Small intestine (tissue), 16 donors: ENCODE measurements around the gene TRAF3. TPM values are rescaled to one million over a fixed set of nuclear protein-coding genes. Genes with fewer than 3 reads are reported as not detected.
A peak's percentile ranks its signal among the peaks of the same experiment; 100 is the strongest.

Experiments used
- DNase-seq, 2 donors: peaks; one replicate each; pipeline versions ENCODE4 v3.0.0 to v3.0.0-alpha.2; 2013
- FAIRE-seq: peaks from 2 replicates; lab custom pipeline; 2012; peaks lifted over from hg19 to GRCh38; lab: Jason Lieb, UNC
- H3K27ac ChIP-seq, 3 donors: one replicate each; pipeline ENCODE4 v1.5.1; 2013; ENCODE audit warnings: low read length in 2 of 3, mild to moderate bottlenecking in 2 of 3, control low read depth in 1 of 3, inconsistent platforms in 1 of 3, low read depth in 1 of 3, moderate library complexity in 1 of 3
- H3K27me3 ChIP-seq, 3 donors: one replicate each; pipeline ENCODE4 v1.6.1; 2013; ENCODE audit warnings: low read length in 3 of 3, inconsistent platforms in 1 of 3; ENCODE audit not compliant: control insufficient read depth in 3 of 3, insufficient read depth in 3 of 3
- H3K36me3 ChIP-seq, 3 donors: one replicate each; pipeline ENCODE4 v1.6.1; 2013; ENCODE audit warnings: low read length in 3 of 3, inconsistent platforms in 1 of 3, low read depth in 1 of 3, mild to moderate bottlenecking in 1 of 3, moderate library complexity in 1 of 3; ENCODE audit not compliant: control insufficient read depth in 3 of 3, insufficient read depth in 2 of 3
- H3K4me1 ChIP-seq, 3 donors: one replicate each; pipeline ENCODE4 v1.6.1; 2013; ENCODE audit warnings: low read length in 2 of 3, inconsistent platforms in 1 of 3, low read depth in 1 of 3, mild to moderate bottlenecking in 1 of 3, moderate library complexity in 1 of 3; ENCODE audit not compliant: control insufficient read depth in 3 of 3, insufficient read depth in 2 of 3
- H3K4me3 ChIP-seq, 3 donors: one replicate each; pipeline ENCODE4 v1.5.1; 2013; ENCODE audit warnings: low read length in 3 of 3, control low read depth in 1 of 3, inconsistent platforms in 1 of 3, low read depth in 1 of 3, mild to moderate bottlenecking in 1 of 3, moderate library complexity in 1 of 3
- H3K9me3 ChIP-seq, 2 donors: one replicate each; pipeline ENCODE4 v1.6.1; 2013; ENCODE audit warnings: low read depth in 1 of 2, low read length in 1 of 2; ENCODE audit not compliant: control insufficient read depth in 2 of 2, insufficient read depth in 1 of 2
- WGBS, 3 donors: extraction: QIAGEN DNeasy Blood & Tissue Kit; methylation state at CpG; one replicate each; pipeline ENCODE4 v1.1.7; 2013; 5-methylcytosine and 5-hydroxymethylcytosine counted together
- long read RNA-seq, 10 donors: transcript quantifications; one replicate each; lab custom pipeline, GENCODE V29; 2026
- polyA plus RNA-seq, 4 donors: library from polyadenylated mRNA; stranded (reverse) in 3 of 4; unstranded in 1 of 4; fragments of 200-250 nt in 3 of 4; fragments of 120-200 nt in 1 of 4; gene quantifications; one replicate each; pipeline versions ENCODE4 v1.2.1 to v1.2.3, GENCODE V29; 2013
- donor health status: healthy with polysubstance abuse.
- donor health status: control.
- donor health status: control.
- donor health status: Bipolar disorder and iron deficiency.
- donor health status: healthy.

TRAF3 gene, protein sequence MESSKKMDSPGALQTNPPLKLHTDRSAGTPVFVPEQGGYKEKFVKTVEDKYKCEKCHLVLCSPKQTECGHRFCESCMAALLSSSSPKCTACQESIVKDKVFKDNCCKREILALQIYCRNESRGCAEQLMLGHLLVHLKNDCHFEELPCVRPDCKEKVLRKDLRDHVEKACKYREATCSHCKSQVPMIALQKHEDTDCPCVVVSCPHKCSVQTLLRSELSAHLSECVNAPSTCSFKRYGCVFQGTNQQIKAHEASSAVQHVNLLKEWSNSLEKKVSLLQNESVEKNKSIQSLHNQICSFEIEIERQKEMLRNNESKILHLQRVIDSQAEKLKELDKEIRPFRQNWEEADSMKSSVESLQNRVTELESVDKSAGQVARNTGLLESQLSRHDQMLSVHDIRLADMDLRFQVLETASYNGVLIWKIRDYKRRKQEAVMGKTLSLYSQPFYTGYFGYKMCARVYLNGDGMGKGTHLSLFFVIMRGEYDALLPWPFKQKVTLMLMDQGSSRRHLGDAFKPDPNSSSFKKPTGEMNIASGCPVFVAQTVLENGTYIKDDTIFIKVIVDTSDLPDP
- 10 to 100 TPM in 1 of 4 donors, 1 to 10 TPM in 3; 4.0 to 17.9 (median 8.5) TPM for polyA plus RNA-seq
- long read RNA-seq, donor 1, result 0 reads
- long read RNA-seq, donor 2, partial matches to known transcripts, result 0 of 1 reads
- long read RNA-seq, donor 2, other reads (novel, unspliced or antisense), result 0 of 1 reads
- long read RNA-seq, donor 3, partial matches to known transcripts, result 0 of 1 reads
- long read RNA-seq, donor 3, other reads (novel, unspliced or antisense), result 0 of 1 reads
- long read RNA-seq, donor 4, result 0 reads
- long read RNA-seq, donor 5, partial matches to known transcripts, result 0 of 1 reads
- long read RNA-seq, donor 5, other reads (novel, unspliced or antisense), result 0 of 1 reads
- long read RNA-seq, donor 6, partial matches to known transcripts, result 0 of 1 reads
- long read RNA-seq, donor 6, other reads (novel, unspliced or antisense), result 0 of 1 reads
- long read RNA-seq, donor 7, result 0 reads
- long read RNA-seq, donor 8, partial matches to known transcripts, result 5 of 7 reads
- long read RNA-seq, donor 8, other reads (novel, unspliced or antisense), result 0 of 7 reads
- long read RNA-seq, donor 9, full-length matches to known transcripts, result 1 of 1 reads
- long read RNA-seq, donor 9, partial matches to known transcripts, result 0 of 1 reads
- long read RNA-seq, donor 9, other reads (novel, unspliced or antisense), result 0 of 1 reads
- long read RNA-seq, donor 10, partial matches to known transcripts, result 0 of 3 reads
- long read RNA-seq, donor 10, other reads (novel, unspliced or antisense), result 0 of 3 reads

GRCh38 chr14:102776761-102777710, at the start of gene TRAF3:
Gene TRAF3, plus strand, starts transcription at chr14:102777449. Its CDS starts 92,753 bp downstream, at chr14:102870202.
- peak within 1 kb of the TSS; percentile 69 to 95 (median 84) for H3K27ac ChIP-seq
- peaks cover 0 to 10% (median 0%) of the 10 kb centered on the region in 3 donors for H3K36me3 ChIP-seq
- H3K4me1 ChIP-seq, result peaks cover 2 to 13% (median 5%) of the 10 kb centered on the region in 3 donors
- DNase-seq, result peak; percentile 42 to 79
- no peak for FAIRE-seq
- no peaks in the 10 kb centered on the region for H3K9me3 ChIP-seq
- H3K27me3 ChIP-seq, result no peaks in the 10 kb centered on the region
- 12 to 54% (median 39%) methylated on average over 28 to 163 of the region's 163 CpGs for WGBS, 3 donors
- peak within 1 kb of the TSS; percentile 74 to 97 (median 81) for H3K4me3 ChIP-seq

DNA sequence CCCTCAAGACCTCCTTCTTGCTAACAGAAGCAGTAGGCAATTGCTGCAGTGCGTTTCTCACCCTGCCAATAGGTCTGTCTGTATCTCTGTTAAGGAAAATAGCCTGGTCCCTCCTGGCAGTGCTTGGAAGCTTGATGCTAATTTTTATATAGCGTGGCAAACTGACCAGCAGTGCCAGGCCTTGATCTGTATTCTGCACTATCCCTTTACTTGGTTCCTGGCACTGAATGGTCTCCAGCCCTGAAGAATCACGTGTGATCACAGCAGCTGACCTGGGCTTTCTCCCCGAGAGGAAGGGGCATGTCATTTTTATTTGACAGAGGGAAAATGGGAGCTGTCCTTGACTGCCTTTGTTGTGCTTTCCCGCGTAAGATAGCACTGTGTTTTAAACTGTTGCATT, 48.7 kb upstream of the TRAF3 start:
- Histone ChIP-seq H3K27ac (no peak overlapping the region), H3K4me3 (no peak overlapping the region), H3K9me3 (no peaks in the 10 kb centered on the region), H3K4me1 (no peaks in the 10 kb centered on the region), H3K27me3 (no peaks in the 10 kb centered on the region), H3K36me3 (peaks cover 19 to 67% (median 21%) of the 10 kb centered on the region in 3 donors)
- DNase-seq (no peak), FAIRE-seq (no peak)
- whole genome bisulfite sequencing, 3 donors, result 89 to 98% (median 92%) methylated on average over 6 of the region's 6 CpGs

DNA sequence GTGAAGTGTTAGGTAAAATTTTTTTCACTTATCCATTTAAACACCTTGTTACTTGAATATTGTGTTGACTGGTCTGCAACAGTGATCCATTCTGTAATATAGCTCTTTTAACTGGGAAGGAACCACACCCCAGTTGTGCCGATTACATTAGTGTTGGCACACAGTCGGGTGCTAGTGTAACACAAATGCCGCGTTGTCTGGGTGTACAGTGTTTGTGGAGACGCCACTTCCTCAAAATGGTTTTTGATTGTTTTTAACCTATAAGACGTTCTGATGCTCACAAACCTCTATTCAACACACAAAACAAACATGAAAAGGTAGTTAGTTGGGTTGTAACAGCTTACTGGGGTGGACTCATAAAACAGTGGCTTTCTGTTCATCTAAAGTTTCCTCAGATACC, 48.0 kb upstream of the TRAF3 start:
- WGBS, 3 donors, result 81 to 91% (median 83%) methylated on average over 6 of the region's 6 CpGs
- peaks cover 16 to 65% (median 21%) of the 10 kb centered on the region in 3 donors for H3K36me3 ChIP-seq
- no peak overlapping the region for H3K27ac ChIP-seq
- no peak overlapping the region for H3K4me3 ChIP-seq
- no peak for DNase-seq
- no peaks in the 10 kb centered on the region for H3K9me3 ChIP-seq
- FAIRE-seq, result no peak
- H3K4me1 ChIP-seq, result no peaks in the 10 kb centered on the region
- H3K27me3 ChIP-seq, result no peaks in the 10 kb centered on the region

GRCh38 chr14:102729825-102730224, 47.4 kb upstream of the TRAF3 start:
- DNase-seq (no peak), FAIRE-seq (no peak)
- WGBS, 3 donors, result 93 to 96% (median 93%) methylated on average over 8 of the region's 8 CpGs
- peaks cover 16 to 62% (median 21%) of the 10 kb centered on the region in 3 donors for H3K36me3 ChIP-seq
- no peaks in the 10 kb centered on the region for H3K9me3 ChIP-seq
- H3K4me3 ChIP-seq, result no peak overlapping the region
- H3K27me3 ChIP-seq, result no peaks in the 10 kb centered on the region
- no peak overlapping the region for H3K27ac ChIP-seq
- H3K4me1 ChIP-seq, result no peaks in the 10 kb centered on the region

- Histone ChIP-seq H3K4me1 (no peaks in the 10 kb centered on the region), H3K9me3 (no peaks in the 10 kb centered on the region), H3K4me3 (no peak overlapping the region), H3K27me3 (no peaks in the 10 kb centered on the region), H3K27ac (no peak overlapping the region), H3K36me3 (peaks cover 11 to 58% (median 19%) of the 10 kb centered on the region in 3 donors)
- FAIRE-seq, result no peak
- 94 to 97% (median 95%) methylated on average over 15 of the region's 15 CpGs for WGBS, 3 donors
- no peak for DNase-seq
These were observed 46.0 kb upstream of the TRAF3 start for GRCh38 chr14:102731101-102731870.

DNA sequence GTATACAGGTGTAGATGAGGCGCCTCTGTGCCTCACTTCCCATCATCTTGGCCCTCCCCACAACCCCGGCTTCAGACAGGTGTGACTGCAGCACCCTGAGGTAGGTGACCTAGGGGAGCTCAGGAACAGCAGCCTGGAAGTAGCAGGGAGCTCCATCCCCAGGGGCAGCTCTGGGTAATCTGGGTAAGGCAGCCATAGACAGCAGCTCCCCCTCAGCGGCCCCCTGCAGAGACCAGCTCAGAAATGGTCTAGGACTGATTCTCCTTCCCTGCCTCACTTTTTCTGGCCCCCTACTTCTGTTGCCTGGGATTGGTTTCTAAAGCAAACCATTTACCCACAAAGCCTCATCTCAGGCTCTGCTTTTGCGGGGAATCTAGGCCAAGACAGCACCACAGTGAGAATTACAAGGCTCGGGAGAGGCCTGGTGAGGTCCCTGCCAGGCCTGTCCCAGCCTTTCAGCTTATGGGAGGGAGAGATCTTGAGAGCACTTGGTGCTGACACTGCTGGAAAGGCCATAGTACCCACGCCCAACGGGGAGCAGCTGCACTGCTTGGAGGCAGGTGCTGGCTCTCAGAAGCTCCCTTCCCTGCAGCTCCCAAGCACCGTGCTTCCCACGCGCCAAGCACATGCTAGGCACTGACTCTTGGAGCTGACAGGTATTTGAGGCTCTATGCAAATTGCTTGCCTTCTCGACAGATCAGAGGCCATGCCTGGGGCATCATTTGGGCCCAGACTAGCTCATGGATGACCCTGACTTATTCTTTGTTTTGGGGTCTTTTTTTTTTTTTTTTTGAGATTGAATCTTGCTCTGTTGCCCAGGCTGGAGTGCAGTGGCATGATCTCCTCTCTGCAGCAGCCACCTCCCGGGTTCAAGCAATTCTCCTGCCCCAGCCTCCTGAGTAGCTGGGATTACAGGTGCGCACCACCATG, 45.1 kb upstream of the TRAF3 start:
- no peaks in the 10 kb centered on the region for H3K9me3 ChIP-seq
- H3K4me3 ChIP-seq, result no peak overlapping the region
- H3K36me3 ChIP-seq, result peaks cover 11 to 59% (median 16%) of the 10 kb centered on the region in 3 donors
- no peak overlapping the region for H3K27ac ChIP-seq
- FAIRE-seq (no peak), DNase-seq (no peak)
- H3K4me1 ChIP-seq, result no peaks in the 10 kb centered on the region
- H3K27me3 ChIP-seq, result no peaks in the 10 kb centered on the region
- WGBS, 3 donors, result 77 to 90% (median 81%) methylated on average over 13 of the region's 13 CpGs
